Neuronal stem cell (in vitro differentiated cells): Measurements from ENCODE around the gene GON7.

Source experiments
- DNase-seq: peaks from one replicate; pipeline ENCODE4 v3.0.0-alpha.2; 2013; ENCODE audit warnings: low spot score
- H2AFZ ChIP-seq: one replicate; pipeline ENCODE4 v1.6.1; 2013; ENCODE audit warnings: mild to moderate bottlenecking, low read length, inconsistent platforms
- H2AK5ac ChIP-seq: 2 replicates; pipeline ENCODE4 v1.6.1; 2013; ENCODE audit warnings: low read depth, mild to moderate bottlenecking, inconsistent platforms, low read length, moderate library complexity, mixed read lengths
- H2BK120ac ChIP-seq: 2 replicates; pipeline ENCODE4 v1.6.1; 2013; ENCODE audit warnings: low read depth, mild to moderate bottlenecking, inconsistent platforms, low read length, moderate library complexity, mixed read lengths
- H2BK12ac ChIP-seq: one replicate; pipeline ENCODE4 v1.6.1; 2013; ENCODE audit warnings: low read length, inconsistent platforms
- H2BK15ac ChIP-seq: 2 replicates; pipeline ENCODE4 v1.6.1; 2013; ENCODE audit warnings: mild to moderate bottlenecking, low read length, inconsistent platforms, mixed read lengths
- H2BK5ac ChIP-seq: one replicate; pipeline ENCODE4 v1.6.1; 2013; ENCODE audit warnings: inconsistent platforms, mild to moderate bottlenecking, low read length, moderate library complexity
- H3K14ac ChIP-seq: one replicate; pipeline ENCODE4 v1.6.1; 2013; ENCODE audit warnings: low read length, inconsistent platforms
- H3K18ac ChIP-seq: 2 replicates; pipeline ENCODE4 v1.6.1; 2013; ENCODE audit warnings: low read length, inconsistent platforms
- H3K23ac ChIP-seq: 2 replicates; pipeline ENCODE4 v1.6.1; 2013; ENCODE audit warnings: low read depth, mild to moderate bottlenecking, mixed read lengths, low read length, inconsistent platforms; ENCODE audit not compliant: poor library complexity
- H3K27ac ChIP-seq: replicated peaks from 3 replicates; pipeline ENCODE4 v1.5.1; 2013; ENCODE audit warnings: low read length, inconsistent platforms
- H3K27me3 ChIP-seq, 3 experiments: 2 replicates each; pipeline ENCODE4 v1.6.1; 2013; ENCODE audit warnings: low read length in 3 of 3, mild to moderate bottlenecking in 2 of 3, inconsistent platforms in 1 of 3, low read depth in 1 of 3, mixed read lengths in 1 of 3, moderate library complexity in 1 of 3; ENCODE audit not compliant: control insufficient read depth in 3 of 3, insufficient read depth in 3 of 3
- H3K36me3 ChIP-seq, 2 donors: replicated peaks in 1 of 2; 2 replicates each; pipeline ENCODE4 v1.6.1; 2013; ENCODE audit warnings: low read length in 2 of 2; ENCODE audit not compliant: control insufficient read depth in 2 of 2, insufficient read depth in 2 of 2
- H3K4ac ChIP-seq: 2 replicates; pipeline ENCODE4 v1.6.1; 2013; ENCODE audit warnings: inconsistent platforms, mild to moderate bottlenecking, low read length, moderate library complexity
- H3K4me1 ChIP-seq, 2 donors: 1 replicate in 1 of 2; 2 replicates in 1 of 2; pipeline ENCODE4 v1.6.1; 2013; ENCODE audit warnings: low read length in 2 of 2, low read depth in 1 of 2; ENCODE audit not compliant: control insufficient read depth in 2 of 2, insufficient read depth in 1 of 2
- H3K4me2 ChIP-seq: one replicate; pipeline ENCODE4 v1.6.1; 2013; ENCODE audit warnings: mild to moderate bottlenecking, low read length, inconsistent platforms; ENCODE audit not compliant: insufficient read depth, poor library complexity, severe bottlenecking
- H3K4me3 ChIP-seq, 2 donors: 2 replicates each; pipeline ENCODE4 v1.5.1; 2013; ENCODE audit warnings: low read length in 2 of 2, mild to moderate bottlenecking in 2 of 2, inconsistent platforms in 1 of 2, moderate library complexity in 1 of 2
- H3K79me1 ChIP-seq: one replicate; pipeline ENCODE4 v1.6.1; 2013; ENCODE audit warnings: low read depth, mild to moderate bottlenecking, inconsistent platforms, low read length, moderate library complexity
- H3K9ac ChIP-seq: one replicate; pipeline ENCODE4 v1.6.1; 2013; ENCODE audit warnings: mild to moderate bottlenecking, low read depth, low read length, inconsistent platforms; ENCODE audit not compliant: poor library complexity
- H3K9me3 ChIP-seq, 2 donors: replicated peaks in 1 of 2; 2 replicates each; pipeline versions ENCODE3 to v1.6.1; 2013; ENCODE audit warnings: low read length in 2 of 2, mild to moderate bottlenecking in 2 of 2, inconsistent platforms in 1 of 2, low read depth in 1 of 2, mixed read lengths in 1 of 2, moderate library complexity in 1 of 2; ENCODE audit not compliant: control insufficient read depth in 2 of 2, insufficient read depth in 1 of 2
- H4K8ac ChIP-seq: one replicate; pipeline ENCODE4 v1.6.1; 2013; ENCODE audit warnings: low read depth, mild to moderate bottlenecking, inconsistent platforms, low read length, moderate library complexity
- H4K91ac ChIP-seq: one replicate; pipeline ENCODE4 v1.6.1; 2013; ENCODE audit warnings: low read length, low read depth, mild to moderate bottlenecking, inconsistent platforms; ENCODE audit not compliant: poor library complexity
- WGBS, 2 donors: extraction: QIAGEN DNeasy Blood & Tissue Kit; methylation state at CpG; one replicate each; pipeline ENCODE4 v1.1.7; 2013; ENCODE audit warnings: missing lambda C conversion rate in 2 of 2, mixed read lengths in 1 of 2; ENCODE audit not compliant: insufficient read length in 2 of 2, insufficient replicate concordance in 1 of 2; ENCODE audit errors: extremely low coverage in 2 of 2; 5-methylcytosine and 5-hydroxymethylcytosine counted together

The GON7 gene

GRCh38 chr14:93212432-93212831 lies 5.6 kb upstream of the GON7 start:
- H3K23ac ChIP-seq, result no peak overlapping the region

GRCh38 chr14:93207468-93208308 lies 823 bp upstream of the GON7 start:
- Histone ChIP-seq H3K9me3 (no peaks in the 10 kb centered on the region), H3K79me1 (peaks cover 3% of the 10 kb centered on the region), H3K18ac (peak overlapping the region; percentile 91), H3K9ac (peak overlapping the region; percentile 92), H2BK12ac (no peak overlapping the region), H2BK5ac (no peak overlapping the region), H3K4me3 (peak overlapping the region; percentile 95 to 97), H3K27me3 (no peaks in the 10 kb centered on the region), H3K27ac (peak overlapping the region; percentile 78), H3K14ac (no peak overlapping the region), H4K8ac (no peak overlapping the region), H3K23ac (no peak overlapping the region), H2AFZ (peak overlapping the region; percentile 99), H2BK120ac (no peak overlapping the region), H3K36me3 (peaks cover 4 to 53% of the 10 kb centered on the region in 2 donors), H3K4ac (no peak overlapping the region), H2AK5ac (no peak overlapping the region), H2BK15ac (no peak overlapping the region), H4K91ac (no peak overlapping the region), H3K4me2 (peak overlapping the region; percentile 90), H3K4me1 (peaks cover 2 to 3% of the 10 kb centered on the region in 2 donors)
- peak; percentile 49 for DNase-seq
- WGBS, 2 donors, result no CpG with 5 or more reads among the region's 23 CpGs

More at GRCh38 chr14:93212432-93212831, 5.6 kb upstream of the GON7 start:
- WGBS, 2 donors, result no CpG with 5 or more reads among the region's 3 CpGs
- peaks cover 0 to 3% of the 10 kb centered on the region in 2 donors for H3K4me1 ChIP-seq
- no peak overlapping the region for H3K4ac ChIP-seq
- no peaks in the 10 kb centered on the region for H3K27me3 ChIP-seq
- no peak overlapping the region for H3K9ac ChIP-seq
- H3K79me1 ChIP-seq, result peaks cover 3% of the 10 kb centered on the region
- no peak overlapping the region for H3K14ac ChIP-seq
- no peak overlapping the region for H4K8ac ChIP-seq
- no peak overlapping the region for H2BK5ac ChIP-seq
- no peak overlapping the region for H3K4me2 ChIP-seq
- H3K9me3 ChIP-seq, result no peaks in the 10 kb centered on the region
- no peak for DNase-seq
- no peak overlapping the region for H3K18ac ChIP-seq
- no peak overlapping the region for H3K27ac ChIP-seq
- H2BK12ac ChIP-seq, result no peak overlapping the region
- no peak overlapping the region for H2BK120ac ChIP-seq
- H2AFZ ChIP-seq, result no peak overlapping the region
- peaks cover 8 to 77% of the 10 kb centered on the region in 2 donors for H3K36me3 ChIP-seq
- no peak overlapping the region for H4K91ac ChIP-seq
- H3K4me3 ChIP-seq, result no peak overlapping the region
- H2AK5ac ChIP-seq, result no peak overlapping the region
- H2BK15ac ChIP-seq, result no peak overlapping the region

GRCh38 chr14:93201155-93201704 lies 5.6 kb downstream of the GON7 start:
- Histone ChIP-seq H3K9me3 (no peaks in the 10 kb centered on the region), H3K14ac (no peak overlapping the region), H2AFZ (no peak overlapping the region), H4K91ac (no peak overlapping the region), H3K27ac (no peak overlapping the region), H4K8ac (no peak overlapping the region), H3K79me1 (peaks cover 2% of the 10 kb centered on the region), H2BK15ac (no peak overlapping the region), H3K4me3 (no peak overlapping the region), H3K4ac (no peak overlapping the region), H2BK12ac (no peak overlapping the region), H3K4me2 (no peak overlapping the region), H2BK5ac (no peak overlapping the region), H3K23ac (no peak overlapping the region), H3K9ac (no peak overlapping the region), H2BK120ac (no peak overlapping the region), H3K36me3 (peaks cover 0 to 22% of the 10 kb centered on the region in 2 donors), H3K4me1 (peaks cover 0 to 1% of the 10 kb centered on the region in 2 donors), H3K27me3 (no peaks in the 10 kb centered on the region), H3K18ac (no peak overlapping the region), H2AK5ac (no peak overlapping the region)
- no peak for DNase-seq
- WGBS, 2 donors, result no CpG with 5 or more reads among the region's 7 CpGs

- no peak overlapping the region for H2BK12ac ChIP-seq
- no peak overlapping the region for H3K18ac ChIP-seq
- no peak overlapping the region for H4K91ac ChIP-seq
- no peak overlapping the region for H2AK5ac ChIP-seq
- no CpG with 5 or more reads among the region's 5 CpGs for WGBS, 2 donors
- no peak overlapping the region for H3K14ac ChIP-seq
- H2BK5ac ChIP-seq, result no peak overlapping the region
- H3K27ac ChIP-seq, result no peak overlapping the region
- no peak overlapping the region for H4K8ac ChIP-seq
- H3K9ac ChIP-seq, result no peak overlapping the region
- H3K36me3 ChIP-seq, result peaks cover 0 to 22% of the 10 kb centered on the region in 2 donors
- no peaks in the 10 kb centered on the region for H3K4me1 ChIP-seq
- no peaks in the 10 kb centered on the region for H3K27me3 ChIP-seq
- no peak overlapping the region for H3K4me3 ChIP-seq
- no peak overlapping the region for H3K4me2 ChIP-seq
- peaks cover 2% of the 10 kb centered on the region for H3K79me1 ChIP-seq
- no peak overlapping the region for H2BK15ac ChIP-seq
- H2BK120ac ChIP-seq, result no peak overlapping the region
- no peak overlapping the region for H3K4ac ChIP-seq
- no peak overlapping the region for H3K23ac ChIP-seq
- no peaks in the 10 kb centered on the region for H3K9me3 ChIP-seq
- DNase-seq, result no peak
- H2AFZ ChIP-seq, result no peak overlapping the region
Observed at GRCh38 chr14:93200553-93200952, 6.3 kb downstream of the GON7 start.
